ENCODE results near the gene RASGRP2. TPM values are rescaled to one million over a fixed set of nuclear protein-coding genes. Genes with fewer than 3 reads are reported as not detected.
"Not testable (repeated sequence)": the region's sequence is repeated elsewhere in the genome, so short reads cannot be mapped to it uniquely, and the experiment has no call there.

RASGRP2 gene
- total RNA-seq, 2 experiments from 2014 or later: 7.5 to 8.2 TPM

- H3K36me3 Mint-ChIP-seq: no peaks in the 10 kb centered on the region
- peaks cover 63% of the 10 kb centered on the region for H3K27me3 Mint-ChIP-seq
- H3K9me3 Mint-ChIP-seq: no peaks in the 10 kb centered on the region
- DNase-seq: no peak
- H3K27ac Mint-ChIP-seq: no peak overlapping the region
- intact Hi-C loops (cut with micrococcal nuclease): no loop called here
- POLR2A ChIA-PET: no interaction called here
- H3K4me1 Mint-ChIP-seq (ENCODE audit: low read depth): peaks cover 14% of the 10 kb centered on the region
- CTCF ChIA-PET: no interaction called here
- no peak overlapping the region for H3K4me3 Mint-ChIP-seq
Measured at GRCh38 chr11:64711956-64712362, 32.0 kb downstream of the RASGRP2 start.

GRCh38 chr11:64711138-64711955, 32.6 kb downstream of the RASGRP2 start:
- intact Hi-C loops (cut with micrococcal nuclease): no loop called here
- no peaks in the 10 kb centered on the region for H3K9me3 Mint-ChIP-seq
- H3K27ac Mint-ChIP-seq: no peak overlapping the region
- POLR2A ChIA-PET: no interaction called here
- H3K27me3 Mint-ChIP-seq: peaks cover 57% of the 10 kb centered on the region
- peaks cover 14% of the 10 kb centered on the region for H3K4me1 Mint-ChIP-seq (ENCODE audit: low read depth)
- no peak for DNase-seq
- H3K36me3 Mint-ChIP-seq: no peaks in the 10 kb centered on the region
- CTCF ChIA-PET: interaction anchor here (1.3 kb wide), 1 partner anchor 23 kb away, joined by 3 read pairs; no protein-coding TSS in a partner anchor
- H3K4me3 Mint-ChIP-seq: no peak overlapping the region

GRCh38 chr11:64710418-64711137, 33.4 kb downstream of the RASGRP2 start:
- Mint-ChIP-seq H3K4me1 (ENCODE audit: low read depth) (peaks cover 14% of the 10 kb centered on the region), H3K27ac (no peak overlapping the region), H3K9me3 (no peaks in the 10 kb centered on the region), H3K27me3 (peaks cover 52% of the 10 kb centered on the region), H3K4me3 (no peak overlapping the region), H3K36me3 (no peaks in the 10 kb centered on the region)
- no peak for DNase-seq
- CTCF ChIA-PET: interaction anchor here (1.3 kb wide), 1 partner anchor 22 kb away, joined by 3 read pairs; no protein-coding TSS in a partner anchor
- intact Hi-C loops (cut with micrococcal nuclease): no loop called here
- POLR2A ChIA-PET: no interaction called here

- Mint-ChIP-seq H3K36me3 (no peaks in the 10 kb centered on the region), H3K4me1 (ENCODE audit: low read depth) (no peaks in the 10 kb centered on the region), H3K9me3 (no peaks in the 10 kb centered on the region), H3K4me3 (no peak overlapping the region), H3K27me3 (peaks cover 21% of the 10 kb centered on the region), H3K27ac (no peak overlapping the region)
- POLR2A ChIA-PET: no interaction called here
- intact Hi-C loops (cut with micrococcal nuclease): no loop called here
- no peak for DNase-seq
- CTCF ChIA-PET: interaction anchor here (1.0 to 4.2 kb wide), 4 partner anchors 12 to 256 kb away, joined by 6 to 26 read pairs (median 9); no protein-coding TSS in a partner anchor
Measured at GRCh38 chr11:64705501-64705900, 38.4 kb downstream of the RASGRP2 start.

- peaks cover 9% of the 10 kb centered on the region for H3K27me3 Mint-ChIP-seq
Measured at GRCh38 chr11:64703048-64703447, 40.9 kb downstream of the RASGRP2 start.

GRCh38 chr11:64701956-64702355, 42.0 kb downstream of the RASGRP2 start:
- H3K27me3 Mint-ChIP-seq; H3K27ac Mint-ChIP-seq; intact Hi-C loops (cut with micrococcal nuclease); H3K36me3 Mint-ChIP-seq; POLR2A ChIA-PET; H3K4me1 Mint-ChIP-seq (ENCODE audit: low read depth); CTCF ChIA-PET; H3K9me3 Mint-ChIP-seq; H3K4me3 Mint-ChIP-seq; DNase-seq: not testable (repeated sequence)

More at GRCh38 chr11:64703048-64703447, 40.9 kb downstream of the RASGRP2 start:
- no peaks in the 10 kb centered on the region for H3K9me3 Mint-ChIP-seq
- H3K4me1 Mint-ChIP-seq (ENCODE audit: low read depth): no peaks in the 10 kb centered on the region
- ChIA-PET CTCF (interaction anchor here (4.2 kb wide), 1 partner anchor 14 kb away, joined by 26 read pairs; no protein-coding TSS in a partner anchor), POLR2A (interaction anchor here (0.8 kb wide), 1 partner anchor 10 kb away, joined by 3 read pairs; no protein-coding TSS in a partner anchor)
- intact Hi-C loops (cut with micrococcal nuclease): no loop called here
- H3K4me3 Mint-ChIP-seq: no peak overlapping the region
- H3K36me3 Mint-ChIP-seq: no peaks in the 10 kb centered on the region
- H3K27ac Mint-ChIP-seq: no peak overlapping the region
- DNase-seq: no peak

GRCh38 chr11:64698427-64698826, 45.5 kb downstream of the RASGRP2 start:
- POLR2A ChIA-PET: interaction anchor here (1.2 kb wide), 1 partner anchor 9 kb away, joined by 3 read pairs; no protein-coding TSS in a partner anchor
- DNase-seq: no peak
- no peak overlapping the region for H3K4me3 Mint-ChIP-seq
- H3K27me3 Mint-ChIP-seq: peaks cover 14% of the 10 kb centered on the region
- no peaks in the 10 kb centered on the region for H3K4me1 Mint-ChIP-seq (ENCODE audit: low read depth)
- H3K27ac Mint-ChIP-seq: no peak overlapping the region
- intact Hi-C loops (cut with micrococcal nuclease): no loop called here
- CTCF ChIA-PET: interaction anchor here (0.9 to 5.3 kb wide), 2 partner anchors 9 to 249 kb away, joined by 3 to 25 read pairs; no protein-coding TSS in a partner anchor
- no peaks in the 10 kb centered on the region for H3K36me3 Mint-ChIP-seq
- H3K9me3 Mint-ChIP-seq: no peaks in the 10 kb centered on the region

GRCh38 chr11:64697663-64698375, 46.1 kb downstream of the RASGRP2 start:
- intact Hi-C loops (cut with micrococcal nuclease): no loop called here
- POLR2A ChIA-PET: no interaction called here
- peaks cover 16% of the 10 kb centered on the region for H3K27me3 Mint-ChIP-seq
- no peak for DNase-seq
- H3K36me3 Mint-ChIP-seq: no peaks in the 10 kb centered on the region
- no peak overlapping the region for H3K4me3 Mint-ChIP-seq
- H3K9me3 Mint-ChIP-seq: no peaks in the 10 kb centered on the region
- CTCF ChIA-PET: interaction anchor here (5.3 kb wide), 1 partner anchor 9 kb away, joined by 25 read pairs; no protein-coding TSS in a partner anchor
- peaks cover 1% of the 10 kb centered on the region for H3K4me1 Mint-ChIP-seq (ENCODE audit: low read depth)
- no peak overlapping the region for H3K27ac Mint-ChIP-seq

GRCh38 chr11:64696045-64696444, 47.9 kb downstream of the RASGRP2 start:
- peaks cover 23% of the 10 kb centered on the region for H3K27me3 Mint-ChIP-seq
- DNase-seq: no peak
- ChIA-PET CTCF (interaction anchor here (5.3 kb wide), 1 partner anchor 7 kb away, joined by 25 read pairs; no protein-coding TSS in a partner anchor), POLR2A (no interaction called here)
- no peak overlapping the region for H3K27ac Mint-ChIP-seq
- H3K9me3 Mint-ChIP-seq: no peaks in the 10 kb centered on the region
- no peaks in the 10 kb centered on the region for H3K36me3 Mint-ChIP-seq
- H3K4me1 Mint-ChIP-seq (ENCODE audit: low read depth): peaks cover 7% of the 10 kb centered on the region
- no peak overlapping the region for H3K4me3 Mint-ChIP-seq
- intact Hi-C loops (cut with micrococcal nuclease): no loop called here

GRCh38 chr11:64695548-64695947, 48.4 kb downstream of the RASGRP2 start:
- DNase-seq: no peak
- H3K27me3 Mint-ChIP-seq: peaks cover 23% of the 10 kb centered on the region
- no peak overlapping the region for H3K27ac Mint-ChIP-seq
- H3K4me1 Mint-ChIP-seq (ENCODE audit: low read depth): peaks cover 7% of the 10 kb centered on the region
- CTCF ChIA-PET: no interaction called here
- intact Hi-C loops (cut with micrococcal nuclease): no loop called here
- POLR2A ChIA-PET: no interaction called here
- no peak overlapping the region for H3K4me3 Mint-ChIP-seq
- H3K9me3 Mint-ChIP-seq: no peaks in the 10 kb centered on the region
- no peaks in the 10 kb centered on the region for H3K36me3 Mint-ChIP-seq

GRCh38 chr11:64694821-64695365, 49.0 kb downstream of the RASGRP2 start:
- intact Hi-C loops (cut with micrococcal nuclease): no loop called here
- ChIA-PET CTCF (interaction anchor here (2.3 kb wide), 1 partner anchor 10 kb away, joined by 11 read pairs; no protein-coding TSS in a partner anchor), POLR2A (no interaction called here)
- Mint-ChIP-seq H3K4me1 (ENCODE audit: low read depth) (peaks cover 7% of the 10 kb centered on the region), H3K36me3 (no peaks in the 10 kb centered on the region), H3K9me3 (no peaks in the 10 kb centered on the region), H3K27me3 (peaks cover 23% of the 10 kb centered on the region), H3K4me3 (no peak overlapping the region), H3K27ac (no peak overlapping the region)
- no peak for DNase-seq

All from activated CD4-positive, alpha-beta memory T cell treated with anti-CD3 and anti-CD28 coated beads for 36 hours (primary cell).